RWPE2 (cell line): Measurements from ENCODE around the gene HCFC1R1.

Experiments used
- ATAC-seq: fragments of 200-7000 bp; cut with Tn5 transposase; 3 replicates; pipeline ENCODE4 v1.9.1; 2021; ENCODE audit warnings: low read depth
- DNase-seq: peaks from one replicate; pipeline ENCODE4 v3.0.0-alpha.2; 2020; ENCODE audit warnings: low spot score
- H3K27ac ChIP-seq: fragments of 450-650 bp; 2 replicates; pipeline ENCODE4 v1.5.1; 2017; ENCODE audit warnings: mild to moderate bottlenecking; ENCODE audit not compliant: poor library complexity, severe bottlenecking
- H3K27me3 ChIP-seq: fragments of 250-450 bp; sonication (Bioruptor Pico); 2 replicates; pipeline ENCODE4 v1.5.1; 2021; ENCODE audit warnings: mild to moderate bottlenecking, moderate library complexity; ENCODE audit not compliant: insufficient read depth, poor library complexity, severe bottlenecking
- H3K36me3 ChIP-seq: fragments of 250-450 bp; sonication (Bioruptor Pico); 2 replicates; pipeline ENCODE4 v1.5.1; 2020; ENCODE audit warnings: low read depth, mild to moderate bottlenecking, moderate library complexity
- H3K4me1 ChIP-seq: fragments of 250-450 bp; sonication (Bioruptor Pico); 2 replicates; pipeline ENCODE4 v1.5.1; 2021; ENCODE audit warnings: mild to moderate bottlenecking, moderate library complexity; ENCODE audit not compliant: insufficient read depth, poor library complexity, severe bottlenecking
- H3K4me3 ChIP-seq: fragments of 250-450 bp; sonication (Bioruptor Pico); 2 replicates; pipeline ENCODE4 v1.5.1; 2021; ENCODE audit warnings: mild to moderate bottlenecking, moderate library complexity; ENCODE audit not compliant: severe bottlenecking
- H3K9me3 ChIP-seq: fragments of 250-450 bp; sonication (Bioruptor Pico); 2 replicates; pipeline ENCODE4 v1.5.1; 2021; ENCODE audit warnings: mild to moderate bottlenecking, moderate library complexity; ENCODE audit not compliant: severe bottlenecking
- TF ChIP-seq, protein P1 (sequence below): fragments of 450-650 bp; IDR thresholded peaks from one replicate; pipeline ENCODE4 v1.5.1; 2017; ENCODE audit warnings: mild to moderate bottlenecking, moderate library complexity; ENCODE audit not compliant: poor library complexity, severe bottlenecking

HCFC1R1 gene

DNA sequence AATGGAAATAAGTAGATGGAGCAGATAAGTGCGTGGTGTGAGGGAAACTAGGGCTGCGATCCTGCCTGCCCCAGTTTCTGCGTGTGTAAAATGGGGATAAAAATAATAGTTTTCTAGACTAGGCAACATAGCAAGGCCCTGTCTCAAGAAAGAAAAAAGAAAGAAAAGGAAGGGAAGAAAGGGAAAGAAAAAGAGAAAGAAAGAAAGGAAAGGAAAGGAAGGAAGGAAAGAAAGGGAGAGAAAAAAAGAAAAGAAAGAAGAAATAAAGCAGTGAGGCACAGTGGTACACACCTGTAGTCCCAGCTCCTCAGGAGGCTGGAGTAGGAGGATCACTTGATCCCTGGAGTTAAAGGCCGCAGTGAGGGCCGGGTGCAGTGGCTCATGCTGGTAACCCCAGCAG lies 41.3 kb downstream of the HCFC1R1 start:
- H3K9me3 ChIP-seq, result no peaks in the 10 kb centered on the region

DNA sequence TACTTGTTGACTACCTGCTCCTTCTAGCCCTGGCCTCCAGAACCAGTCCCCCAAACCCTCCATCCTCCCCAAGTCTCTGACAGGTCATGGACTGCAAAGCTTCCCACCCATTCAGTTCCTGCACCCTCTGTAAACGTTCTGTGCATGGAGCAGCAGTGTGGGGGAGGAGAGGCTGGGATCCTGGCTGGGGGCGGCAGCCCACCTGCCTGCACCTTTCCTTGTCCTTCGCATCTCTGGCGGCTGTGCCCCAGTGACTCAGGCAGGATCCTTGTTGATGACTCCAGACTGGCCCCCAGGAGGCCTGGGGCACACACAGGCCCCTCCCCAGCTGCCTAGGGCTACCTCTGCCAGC lies 41.9 kb downstream of the HCFC1R1 start:
- peak overlapping the region; percentile 71 for H3K27ac ChIP-seq

More for the DNA sequence above, 41.3 kb downstream of the HCFC1R1 start:
- peaks cover 11% of the 10 kb centered on the region for H3K4me1 ChIP-seq
- peaks cover 17% of the 10 kb centered on the region for H3K36me3 ChIP-seq
- DNase-seq (no peak), ATAC-seq (no peak)
- H3K27ac ChIP-seq, result peak overlapping the region; percentile 71
- no peak overlapping the region for H3K4me3 ChIP-seq
- TF ChIP-seq, protein P1, sequence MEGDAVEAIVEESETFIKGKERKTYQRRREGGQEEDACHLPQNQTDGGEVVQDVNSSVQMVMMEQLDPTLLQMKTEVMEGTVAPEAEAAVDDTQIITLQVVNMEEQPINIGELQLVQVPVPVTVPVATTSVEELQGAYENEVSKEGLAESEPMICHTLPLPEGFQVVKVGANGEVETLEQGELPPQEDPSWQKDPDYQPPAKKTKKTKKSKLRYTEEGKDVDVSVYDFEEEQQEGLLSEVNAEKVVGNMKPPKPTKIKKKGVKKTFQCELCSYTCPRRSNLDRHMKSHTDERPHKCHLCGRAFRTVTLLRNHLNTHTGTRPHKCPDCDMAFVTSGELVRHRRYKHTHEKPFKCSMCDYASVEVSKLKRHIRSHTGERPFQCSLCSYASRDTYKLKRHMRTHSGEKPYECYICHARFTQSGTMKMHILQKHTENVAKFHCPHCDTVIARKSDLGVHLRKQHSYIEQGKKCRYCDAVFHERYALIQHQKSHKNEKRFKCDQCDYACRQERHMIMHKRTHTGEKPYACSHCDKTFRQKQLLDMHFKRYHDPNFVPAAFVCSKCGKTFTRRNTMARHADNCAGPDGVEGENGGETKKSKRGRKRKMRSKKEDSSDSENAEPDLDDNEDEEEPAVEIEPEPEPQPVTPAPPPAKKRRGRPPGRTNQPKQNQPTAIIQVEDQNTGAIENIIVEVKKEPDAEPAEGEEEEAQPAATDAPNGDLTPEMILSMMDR, result no peak
- no peaks in the 10 kb centered on the region for H3K27me3 ChIP-seq

DNA sequence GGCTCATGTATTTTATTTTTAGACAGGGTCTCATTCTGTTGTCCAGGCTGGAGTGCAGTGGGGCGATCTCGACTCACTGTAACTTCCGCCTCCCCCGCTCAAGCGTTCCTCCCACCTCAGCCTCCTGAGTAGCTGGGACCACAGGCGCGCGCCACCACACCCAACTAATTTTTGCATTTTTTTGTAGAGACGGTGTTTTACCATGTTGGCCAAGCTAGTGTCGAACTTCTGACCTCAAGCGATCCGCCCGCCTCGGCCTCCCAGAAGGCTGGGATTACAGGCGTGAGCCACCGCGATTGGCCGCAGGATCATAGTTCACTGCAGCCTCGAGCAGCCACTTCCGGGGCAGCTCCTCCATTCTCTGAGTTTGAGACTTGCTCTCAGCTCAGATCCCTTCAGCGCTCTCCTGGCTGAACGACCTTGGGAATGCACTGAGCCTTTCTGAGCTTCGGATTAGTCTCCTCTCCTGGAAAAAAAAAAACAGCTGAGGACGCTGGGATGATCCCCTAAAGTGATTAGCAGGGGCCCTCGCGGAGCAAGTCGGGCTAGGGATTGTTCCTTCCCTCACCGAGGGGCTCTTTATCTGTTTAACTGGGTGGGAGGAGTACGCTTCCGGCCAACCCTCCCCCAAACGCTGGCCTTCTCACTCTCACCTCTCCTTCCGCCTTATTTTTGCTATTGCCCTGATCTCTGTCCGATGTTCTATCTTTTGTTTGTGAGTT lies 42.4 kb downstream of the HCFC1R1 start:
- H3K36me3 ChIP-seq, result peaks cover 26% of the 10 kb centered on the region
- H3K27me3 ChIP-seq, result no peaks in the 10 kb centered on the region
- H3K27ac ChIP-seq, result peak overlapping the region; percentile 71
- H3K4me3 ChIP-seq, result no peak overlapping the region
- TF ChIP-seq, protein P1, result no peak
- ATAC-seq (no peak), DNase-seq (no peak)
- H3K9me3 ChIP-seq, result no peaks in the 10 kb centered on the region
- peaks cover 11% of the 10 kb centered on the region for H3K4me1 ChIP-seq

More for the DNA sequence above, 41.9 kb downstream of the HCFC1R1 start:
- TF ChIP-seq, protein P1, result no peak
- Histone ChIP-seq H3K9me3 (no peaks in the 10 kb centered on the region), H3K36me3 (peaks cover 22% of the 10 kb centered on the region), H3K4me3 (no peak overlapping the region), H3K27me3 (no peaks in the 10 kb centered on the region), H3K4me1 (peaks cover 11% of the 10 kb centered on the region)
- ATAC-seq (no peak), DNase-seq (no peak)

DNA sequence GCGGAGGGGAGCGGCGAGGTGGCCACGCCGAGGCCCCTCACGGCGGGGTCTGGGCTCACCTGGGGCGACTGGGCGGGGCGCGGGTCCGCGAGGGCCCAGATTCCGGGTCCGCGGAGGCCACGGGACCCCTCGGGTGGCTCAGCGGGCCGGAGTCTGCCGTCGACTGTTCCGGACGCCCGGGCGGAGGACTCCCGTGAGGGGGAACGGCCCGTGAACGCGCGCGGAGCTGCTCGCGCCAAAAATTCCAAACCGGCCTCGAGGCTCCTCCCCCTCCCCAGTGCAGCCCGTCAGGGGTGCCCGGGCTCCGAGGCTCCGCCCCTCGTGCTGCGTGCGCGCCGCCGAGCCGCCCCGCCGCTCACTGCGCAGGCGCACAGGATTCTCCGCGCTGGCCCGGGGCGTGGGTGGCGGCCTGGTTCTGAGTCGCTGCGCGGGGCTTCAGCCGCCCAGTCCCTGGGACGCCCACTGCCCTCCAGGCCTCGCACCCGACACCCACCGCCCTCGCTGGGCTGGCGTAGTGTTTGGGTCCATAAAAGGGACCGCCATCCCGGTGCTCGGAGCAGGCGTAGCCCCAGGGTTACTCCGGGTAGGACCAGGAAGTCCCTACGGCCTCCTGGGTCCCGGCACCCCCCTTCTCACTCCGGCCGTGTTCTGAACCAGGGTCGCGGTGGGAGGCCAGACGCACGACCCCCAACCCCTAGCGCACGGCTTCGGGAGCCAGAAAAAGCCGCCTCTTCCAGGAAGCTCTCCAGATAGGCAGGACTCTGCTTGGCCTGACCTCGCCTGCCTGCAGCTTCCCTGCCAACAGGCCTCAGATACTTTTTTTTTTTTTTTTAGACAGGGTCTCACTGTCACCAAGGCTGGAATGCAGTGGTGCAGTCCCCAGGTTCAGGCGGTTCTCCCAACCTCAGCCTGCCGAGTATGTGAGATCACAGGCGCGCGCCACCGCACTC lies 43.2 kb downstream of the HCFC1R1 start, which contains the start of gene PKMYT1:
TSS of gene PKMYT1 (minus strand) at position 220 of the 950 bp plus-strand sequence. CDS start 789 bp downstream, outside the sequence.
- ATAC-seq (peak; percentile 72), DNase-seq (peak; percentile 88)
- Histone ChIP-seq H3K27ac (peak within 1 kb of the TSS; percentile 71), H3K4me1 (peaks cover 11% of the 10 kb centered on the region), H3K27me3 (no peaks in the 10 kb centered on the region), H3K36me3 (peaks cover 34% of the 10 kb centered on the region), H3K4me3 (peak within 1 kb of the TSS; percentile 74), H3K9me3 (no peaks in the 10 kb centered on the region)
- TF ChIP-seq, protein P1, result no peak
